Measurements from ENCODE around the gene ERGIC1. TPM values are rescaled to one million over a fixed set of nuclear protein-coding genes. Genes with fewer than 3 reads are reported as not detected.

Gene ERGIC1
- total RNA-seq, 2 donors from 2014 or later, result 34.0 to 35.7 TPM

DNA sequence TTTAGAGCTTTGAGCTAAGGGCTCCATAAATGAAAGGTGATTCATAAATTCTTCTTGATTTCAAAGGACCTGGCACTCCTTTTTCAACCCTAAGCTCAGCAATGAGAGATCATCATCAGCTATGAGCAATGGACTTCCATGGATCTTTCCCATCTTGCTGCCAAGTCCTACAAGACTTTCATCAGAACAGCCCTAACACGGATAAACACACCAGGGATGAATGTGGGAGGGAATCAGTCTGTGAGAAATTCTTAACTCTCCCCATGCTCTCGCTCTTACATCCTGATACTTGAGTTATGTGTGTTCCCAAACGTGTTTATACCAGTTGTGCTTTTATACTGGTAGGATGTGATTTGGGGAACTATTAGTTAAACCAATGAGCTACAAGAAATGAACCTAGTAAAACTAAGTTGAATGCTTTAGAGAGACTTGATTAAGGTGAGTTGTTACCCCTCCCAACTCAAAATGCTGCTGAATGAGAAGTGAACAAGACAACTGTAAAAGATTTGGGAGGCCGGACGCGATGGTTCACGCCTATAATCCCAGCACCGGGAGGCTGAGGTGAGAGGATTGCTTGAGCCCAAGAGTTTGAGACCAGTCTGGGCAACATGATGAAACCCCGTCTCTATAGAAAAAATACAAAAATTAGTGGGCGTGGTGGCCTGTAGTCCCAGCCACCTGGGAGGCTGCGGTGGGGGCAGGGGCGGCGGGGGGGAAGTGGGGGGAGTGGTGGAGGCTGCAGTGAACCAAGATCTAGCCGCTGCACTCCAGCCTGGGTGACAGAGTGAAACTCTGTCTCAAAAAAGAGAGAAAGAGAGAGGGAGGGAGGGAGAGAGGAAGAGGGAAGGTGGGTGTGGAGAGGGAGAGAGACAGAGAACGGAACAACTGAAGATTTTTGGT lies 120.0 kb downstream of the ERGIC1 start:
- no peak for ATAC-seq (replicated peaks)
- H3K27me3 Mint-ChIP-seq, result no peaks in the 10 kb centered on the region
- no peaks in the 10 kb centered on the region for H3K36me3 Mint-ChIP-seq (ENCODE audit: low read depth)
- no peak overlapping the region for H3K27ac Mint-ChIP-seq
- H3K9me3 Mint-ChIP-seq, result no peaks in the 10 kb centered on the region
- peaks cover 6% of the 10 kb centered on the region for H3K4me1 Mint-ChIP-seq
- no peak overlapping the region for H3K4me3 Mint-ChIP-seq

DNA sequence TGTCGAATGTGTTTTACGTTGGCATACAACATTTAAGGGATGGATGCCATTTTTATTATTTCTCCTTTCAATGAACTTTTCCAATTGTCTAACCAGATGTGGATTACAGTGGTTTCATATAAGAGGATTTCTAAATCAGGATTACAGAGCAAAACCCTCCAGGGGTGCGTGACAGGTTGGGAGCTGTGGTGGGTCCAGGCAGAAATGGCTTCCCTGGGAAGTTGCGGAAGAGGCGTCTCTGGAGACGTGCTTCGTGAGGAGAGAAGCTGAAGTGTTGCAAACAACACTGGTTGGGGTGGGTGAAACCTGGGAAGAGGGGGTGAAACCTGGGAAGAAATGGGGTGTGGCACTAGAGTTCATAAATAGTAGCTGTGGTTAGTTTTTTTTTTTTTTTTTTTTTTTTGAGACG lies 120.7 kb downstream of the ERGIC1 start:
- peaks cover 5% of the 10 kb centered on the region for H3K36me3 Mint-ChIP-seq (ENCODE audit: low read depth)
- H3K9me3 Mint-ChIP-seq, result no peaks in the 10 kb centered on the region
- no peak for ATAC-seq (replicated peaks)
- no peaks in the 10 kb centered on the region for H3K27me3 Mint-ChIP-seq
- peaks cover 9% of the 10 kb centered on the region for H3K4me1 Mint-ChIP-seq
- no peak overlapping the region for H3K4me3 Mint-ChIP-seq
- no peak overlapping the region for H3K27ac Mint-ChIP-seq

DNA sequence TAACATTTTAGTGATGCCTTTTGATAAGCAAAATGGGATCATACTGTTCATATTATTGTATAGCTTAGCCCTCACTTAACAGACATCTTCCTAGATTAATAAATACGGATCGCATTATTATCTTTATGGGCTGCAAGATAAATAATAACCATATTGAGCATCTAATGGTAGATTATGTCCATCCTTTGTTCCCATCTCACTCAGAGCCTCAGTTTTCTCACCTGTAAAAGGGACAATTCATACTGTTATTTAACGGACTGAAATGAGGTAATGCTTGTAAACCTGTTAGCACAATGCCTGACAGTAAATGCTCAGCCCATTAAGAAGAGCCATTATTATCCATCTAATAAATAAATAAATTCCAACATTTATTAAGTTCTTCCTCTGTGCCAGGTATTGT lies 122.2 kb downstream of the ERGIC1 start:
- ATAC-seq (replicated peaks), result no peak

DNA sequence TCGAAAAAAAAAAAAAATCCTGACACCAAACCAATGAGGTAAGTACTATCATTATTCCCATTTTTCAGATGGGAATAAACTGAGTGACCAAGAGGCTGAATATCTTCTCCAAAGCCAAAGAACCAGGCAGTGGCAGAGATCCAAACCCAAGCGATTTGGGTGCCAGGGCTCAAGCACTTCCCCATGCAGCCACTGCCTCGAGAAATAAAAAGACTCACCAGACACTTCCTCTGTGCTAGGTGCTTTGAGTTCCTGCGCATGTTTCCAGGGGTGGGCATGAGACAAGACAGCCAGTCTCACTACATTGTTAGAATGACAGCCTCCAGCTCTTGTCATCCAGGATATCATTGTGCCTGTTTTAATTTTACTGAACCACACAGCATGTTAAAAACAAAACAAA lies 122.9 kb downstream of the ERGIC1 start:
- H3K36me3 Mint-ChIP-seq (ENCODE audit: low read depth), result peaks cover 18% of the 10 kb centered on the region
- H3K27ac Mint-ChIP-seq, result no peak overlapping the region
- no peaks in the 10 kb centered on the region for H3K9me3 Mint-ChIP-seq
- no peaks in the 10 kb centered on the region for H3K27me3 Mint-ChIP-seq
- H3K4me1 Mint-ChIP-seq, result peaks cover 28% of the 10 kb centered on the region
- ATAC-seq (replicated peaks), result no peak
- peak overlapping the region; percentile 97 for H3K4me3 Mint-ChIP-seq

More for the DNA sequence above, 122.2 kb downstream of the ERGIC1 start:
- no peak overlapping the region for H3K27ac Mint-ChIP-seq
- peaks cover 22% of the 10 kb centered on the region for H3K4me1 Mint-ChIP-seq
- no peaks in the 10 kb centered on the region for H3K27me3 Mint-ChIP-seq
- no peaks in the 10 kb centered on the region for H3K9me3 Mint-ChIP-seq
- H3K4me3 Mint-ChIP-seq, result no peak overlapping the region
- peaks cover 12% of the 10 kb centered on the region for H3K36me3 Mint-ChIP-seq (ENCODE audit: low read depth)

DNA sequence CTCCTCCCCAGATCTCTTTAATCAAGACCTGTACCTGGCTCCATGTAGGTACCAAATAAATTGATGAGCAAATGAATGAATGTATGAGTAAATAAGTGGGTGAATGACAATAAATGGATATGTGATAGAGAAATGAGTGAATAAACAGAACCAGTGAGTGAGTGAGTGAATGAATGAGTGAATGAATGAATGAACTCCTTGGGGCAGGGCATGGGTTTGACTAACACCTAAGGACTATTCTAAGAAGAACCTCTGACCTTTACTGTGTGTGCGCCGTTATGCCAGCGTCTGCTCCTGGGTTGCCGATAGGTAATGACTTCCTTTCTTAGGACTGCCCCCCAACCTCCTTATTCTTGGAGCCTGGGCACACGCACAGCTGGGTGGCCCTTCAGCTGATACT lies 123.4 kb downstream of the ERGIC1 start:
- ATAC-seq (replicated peaks), result no peak
- Mint-ChIP-seq H3K9me3 (no peaks in the 10 kb centered on the region), H3K27me3 (no peaks in the 10 kb centered on the region), H3K4me1 (peaks cover 28% of the 10 kb centered on the region), H3K27ac (no peak overlapping the region), H3K4me3 (peak overlapping the region; percentile 97), H3K36me3 (ENCODE audit: low read depth) (peaks cover 18% of the 10 kb centered on the region)

DNA sequence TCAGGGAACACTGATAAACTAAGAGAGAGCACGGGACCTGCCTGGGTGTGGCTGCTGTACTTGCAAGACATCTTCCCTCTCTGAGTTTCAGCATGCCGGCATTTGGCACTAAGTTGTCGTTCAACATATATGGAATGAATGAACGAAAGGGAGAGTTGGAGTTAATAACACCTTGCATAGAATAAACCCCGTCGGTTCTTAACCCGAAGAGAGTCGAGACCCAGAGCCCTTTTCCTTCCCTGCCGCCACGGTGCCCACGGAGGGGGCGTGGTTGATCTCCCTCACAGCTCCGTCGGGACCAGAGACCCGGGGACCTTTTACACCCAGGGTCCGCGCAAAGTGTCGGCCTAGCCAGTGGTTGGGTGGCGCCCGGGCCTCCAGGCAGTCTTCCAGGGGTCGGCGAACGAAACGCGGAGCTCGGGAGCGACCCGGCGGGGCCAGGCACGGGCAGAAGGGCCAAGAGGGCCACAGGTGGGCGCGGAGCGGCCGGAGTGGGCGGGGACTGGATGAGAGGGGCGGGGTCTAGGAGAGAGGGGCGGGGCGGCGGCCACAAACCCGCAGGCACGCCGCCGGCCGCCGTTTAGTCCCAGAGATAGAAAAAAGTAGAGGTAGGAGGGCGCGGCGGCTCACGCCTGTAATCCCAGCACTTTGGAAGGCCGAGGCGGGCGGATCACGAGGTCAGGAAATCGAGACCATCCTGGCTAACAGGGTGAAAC lies 124.4 kb downstream of the ERGIC1 start:
- peaks cover 21% of the 10 kb centered on the region for H3K36me3 Mint-ChIP-seq (ENCODE audit: low read depth)
- H3K4me1 Mint-ChIP-seq, result peaks cover 28% of the 10 kb centered on the region
- H3K27me3 Mint-ChIP-seq, result no peaks in the 10 kb centered on the region
- peak overlapping the region; percentile 97 for H3K4me3 Mint-ChIP-seq
- H3K9me3 Mint-ChIP-seq, result no peaks in the 10 kb centered on the region
- peak; percentile 84 for ATAC-seq (replicated peaks)
- H3K27ac Mint-ChIP-seq, result peak overlapping the region; percentile 99

DNA sequence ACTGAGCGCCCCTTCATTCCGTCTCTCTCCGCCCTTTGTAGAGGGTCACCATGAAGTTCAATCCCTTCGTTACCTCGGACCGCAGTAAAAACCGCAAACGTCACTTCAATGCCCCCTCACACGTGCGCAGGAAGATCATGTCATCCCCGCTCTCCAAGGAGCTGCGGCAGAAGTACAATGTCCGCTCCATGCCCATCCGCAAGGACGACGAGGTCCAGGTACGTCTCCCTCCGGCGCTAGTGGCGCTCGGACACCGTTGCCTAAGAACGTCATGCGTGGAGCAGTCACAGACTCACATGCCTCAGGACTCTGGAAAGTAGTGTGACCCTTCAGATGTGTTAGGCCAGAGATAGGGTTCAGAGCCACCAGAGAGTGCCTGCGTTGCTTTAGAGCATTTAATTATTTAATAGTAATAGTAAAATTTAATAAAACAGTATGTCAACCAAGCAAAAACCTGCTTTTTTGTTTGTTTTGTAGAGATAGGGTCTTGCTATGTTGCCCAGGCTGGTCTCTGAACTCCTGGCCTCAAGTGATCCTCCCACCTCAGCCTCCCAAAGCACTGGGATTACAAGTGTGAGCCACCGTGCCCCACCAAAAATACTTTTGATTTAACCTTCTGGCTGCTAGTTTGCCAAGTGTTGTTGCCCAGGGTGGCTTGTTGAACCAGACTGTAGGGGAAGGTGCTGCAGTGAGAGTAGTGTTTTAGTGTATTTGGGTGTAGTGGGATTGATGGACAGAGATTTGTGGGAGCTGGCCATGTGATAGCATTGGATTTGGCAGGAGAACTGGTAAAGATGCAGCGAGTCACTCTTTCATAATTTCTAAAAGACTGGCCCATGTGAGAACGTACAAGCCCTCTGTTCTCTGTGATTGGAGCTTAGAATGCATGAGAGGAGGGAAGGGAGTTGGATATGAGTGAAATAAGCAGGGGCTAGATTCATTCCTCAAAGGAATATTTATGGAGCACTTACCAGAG lies 126.1 kb downstream of the ERGIC1 start:
- Mint-ChIP-seq H3K27me3 (no peaks in the 10 kb centered on the region), H3K9me3 (no peaks in the 10 kb centered on the region), H3K4me3 (peak overlapping the region; percentile 97), H3K27ac (peak overlapping the region; percentile 99), H3K36me3 (ENCODE audit: low read depth) (peaks cover 32% of the 10 kb centered on the region), H3K4me1 (peaks cover 28% of the 10 kb centered on the region)
- ATAC-seq (replicated peaks), result no peak

DNA sequence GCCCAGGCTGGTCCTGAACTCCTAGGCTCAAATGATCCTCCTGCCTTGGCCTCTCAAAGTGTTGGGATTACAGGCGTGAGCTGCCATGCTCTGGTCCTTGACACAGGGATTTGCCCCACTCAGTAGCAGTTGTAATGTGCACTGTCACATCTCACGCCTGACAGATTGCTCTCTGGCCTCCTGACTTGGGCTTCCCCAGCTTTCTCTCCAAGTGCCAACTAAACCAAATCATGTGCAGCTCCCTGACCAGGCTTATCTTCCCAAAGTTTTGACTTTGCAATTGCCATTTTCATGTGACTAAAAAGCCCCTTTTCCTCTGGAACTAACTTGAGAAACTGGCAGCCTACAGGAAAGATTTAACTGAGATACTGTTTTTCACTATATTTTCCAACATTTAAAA lies 135.9 kb downstream of the ERGIC1 start:
- H3K27ac Mint-ChIP-seq, result no peak overlapping the region

DNA sequence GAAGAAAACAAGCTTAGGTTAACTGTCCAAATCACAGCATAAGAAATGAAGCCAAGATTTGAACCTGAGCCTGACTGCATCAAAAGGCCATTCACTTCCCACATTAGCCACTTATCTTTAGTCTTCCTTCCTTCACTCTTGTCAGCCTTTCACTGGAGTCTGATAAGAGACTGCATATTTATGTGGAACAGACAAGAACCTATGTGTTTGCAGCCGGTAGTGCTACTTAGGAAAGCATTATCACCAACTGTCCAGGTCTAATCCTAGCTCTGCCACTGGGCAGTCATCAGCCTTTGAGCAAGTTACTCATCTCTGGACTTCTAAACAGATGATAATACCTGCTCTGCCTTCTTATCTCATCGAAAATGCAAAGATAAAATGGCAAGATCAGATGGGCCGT lies 137.4 kb downstream of the ERGIC1 start:
- Mint-ChIP-seq H3K4me1 (no peaks in the 10 kb centered on the region), H3K27ac (no peak overlapping the region), H3K9me3 (no peaks in the 10 kb centered on the region), H3K36me3 (ENCODE audit: low read depth) (peaks cover 29% of the 10 kb centered on the region), H3K27me3 (no peaks in the 10 kb centered on the region), H3K4me3 (no peak overlapping the region)
- ATAC-seq (replicated peaks), result no peak

More for the DNA sequence above, 135.9 kb downstream of the ERGIC1 start:
- H3K4me3 Mint-ChIP-seq, result no peak overlapping the region
- ATAC-seq (replicated peaks), result no peak
- H3K27me3 Mint-ChIP-seq, result no peaks in the 10 kb centered on the region
- no peaks in the 10 kb centered on the region for H3K9me3 Mint-ChIP-seq
- no peaks in the 10 kb centered on the region for H3K4me1 Mint-ChIP-seq
- H3K36me3 Mint-ChIP-seq (ENCODE audit: low read depth), result peaks cover 41% of the 10 kb centered on the region

DNA sequence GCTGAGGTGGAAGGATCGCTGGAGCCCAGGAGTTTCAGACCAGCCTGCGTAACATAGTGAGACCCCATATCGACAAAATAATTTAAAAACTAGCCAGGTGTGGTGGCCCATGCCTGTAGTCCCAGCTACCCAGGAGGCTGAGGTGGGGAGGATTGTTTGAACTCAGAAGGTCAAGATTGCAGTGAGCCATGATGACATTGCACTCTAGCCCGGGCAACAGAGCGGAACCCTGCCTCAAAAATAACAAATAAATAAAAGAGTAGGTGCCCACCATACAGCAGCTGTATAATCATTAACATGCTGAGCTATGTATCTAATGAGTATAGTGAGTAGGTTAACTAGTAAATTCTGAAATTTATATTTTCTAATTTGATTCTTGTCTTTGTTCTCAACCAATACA lies 138.5 kb downstream of the ERGIC1 start:
- H3K27me3 Mint-ChIP-seq, result no peaks in the 10 kb centered on the region
- no peaks in the 10 kb centered on the region for H3K4me1 Mint-ChIP-seq
- peaks cover 25% of the 10 kb centered on the region for H3K36me3 Mint-ChIP-seq (ENCODE audit: low read depth)
- ATAC-seq (replicated peaks), result no peak
- no peak overlapping the region for H3K27ac Mint-ChIP-seq
- no peak overlapping the region for H3K4me3 Mint-ChIP-seq
- H3K9me3 Mint-ChIP-seq, result no peaks in the 10 kb centered on the region

DNA sequence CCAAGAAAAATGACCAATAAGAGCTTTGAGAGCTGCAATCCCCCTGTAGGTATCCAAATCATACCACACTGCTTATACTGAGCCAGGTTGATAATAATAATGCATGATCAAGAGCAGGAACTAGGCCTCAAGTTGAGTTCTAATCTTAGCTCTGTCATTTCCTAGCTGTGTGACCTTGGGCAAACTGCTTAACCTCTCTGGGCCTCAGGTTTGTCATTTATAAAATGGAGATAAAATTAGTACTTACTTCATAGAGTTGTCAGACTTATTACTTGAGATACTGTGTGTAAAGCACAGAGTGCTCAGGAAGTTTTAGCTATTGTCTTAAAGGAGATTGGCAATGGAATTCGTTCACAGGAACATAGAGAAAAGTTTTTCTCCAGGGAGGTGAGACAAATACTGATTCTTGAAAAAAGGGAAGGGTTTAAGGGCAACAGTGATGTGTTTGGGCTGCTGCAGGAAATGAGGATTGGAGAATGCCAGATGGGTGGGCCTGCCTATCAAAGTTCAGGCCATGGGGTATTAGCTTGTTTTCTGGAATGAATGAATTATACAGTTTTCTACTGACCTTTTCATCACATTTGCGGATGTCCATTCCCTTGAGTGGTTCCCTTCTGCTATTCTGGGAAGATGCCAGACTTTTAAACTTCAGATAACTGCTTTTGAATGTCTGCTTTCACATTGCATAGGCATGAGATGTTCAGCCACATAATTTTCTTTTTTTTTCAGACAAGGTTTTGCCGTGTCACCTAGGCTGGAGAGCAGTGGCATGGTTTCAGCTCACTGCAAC lies 139.3 kb downstream of the ERGIC1 start:
- H3K27ac Mint-ChIP-seq, result no peak overlapping the region
- no peak for ATAC-seq (replicated peaks)
- H3K27me3 Mint-ChIP-seq, result no peaks in the 10 kb centered on the region
- no peaks in the 10 kb centered on the region for H3K4me1 Mint-ChIP-seq
- H3K9me3 Mint-ChIP-seq, result no peaks in the 10 kb centered on the region
- peaks cover 21% of the 10 kb centered on the region for H3K36me3 Mint-ChIP-seq (ENCODE audit: low read depth)
- H3K4me3 Mint-ChIP-seq, result no peak overlapping the region

DNA sequence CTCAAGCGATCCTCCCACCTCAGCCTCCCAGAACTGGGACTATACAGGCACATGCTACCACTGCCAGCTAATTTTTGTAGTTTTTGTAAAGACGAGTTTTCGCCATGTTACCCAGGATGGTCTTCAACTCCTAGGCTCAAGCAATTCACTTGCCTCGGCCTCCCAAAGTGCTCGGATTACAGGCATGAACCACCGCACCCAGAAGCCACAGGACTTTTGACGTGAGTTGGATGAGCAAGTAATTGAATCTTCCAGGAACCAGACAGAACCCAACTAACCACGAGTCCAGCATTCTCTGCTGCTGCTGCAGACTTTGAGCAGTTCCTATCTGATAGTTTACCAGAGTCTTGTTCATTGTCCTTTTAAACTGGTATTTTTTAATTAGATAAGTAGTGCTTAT lies 139.9 kb downstream of the ERGIC1 start:
- Mint-ChIP-seq H3K36me3 (ENCODE audit: low read depth) (peaks cover 15% of the 10 kb centered on the region), H3K27ac (no peak overlapping the region), H3K4me3 (no peak overlapping the region), H3K4me1 (peaks cover 3% of the 10 kb centered on the region), H3K27me3 (no peaks in the 10 kb centered on the region), H3K9me3 (no peaks in the 10 kb centered on the region)
- ATAC-seq (replicated peaks), result no peak

DNA sequence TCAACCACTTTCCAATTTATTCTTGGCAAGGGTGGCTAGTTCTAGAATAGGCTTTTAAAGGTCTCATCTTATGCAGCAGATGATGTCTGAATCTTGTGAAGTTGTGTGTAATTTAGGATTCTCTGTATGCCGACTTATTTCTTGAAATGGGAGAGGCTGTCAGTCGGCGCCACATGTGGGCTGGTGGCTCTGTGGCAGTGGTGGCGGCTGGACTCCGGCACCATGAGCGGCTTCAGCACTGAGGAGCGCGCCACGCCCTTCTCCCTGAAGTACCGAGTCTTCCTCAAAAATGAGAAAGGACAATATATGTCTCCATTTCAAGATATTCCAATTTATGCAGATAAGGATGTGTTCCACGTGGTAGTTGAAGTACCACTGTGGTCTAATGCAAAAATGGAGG lies 141.2 kb downstream of the ERGIC1 start:
- Mint-ChIP-seq H3K27ac (no peak overlapping the region), H3K4me3 (no peak overlapping the region), H3K4me1 (peaks cover 4% of the 10 kb centered on the region), H3K36me3 (ENCODE audit: low read depth) (peaks cover 2% of the 10 kb centered on the region), H3K9me3 (no peaks in the 10 kb centered on the region), H3K27me3 (no peaks in the 10 kb centered on the region)
- ATAC-seq (replicated peaks), result no peak
